ENCODE measurements around the gene WFDC5. TPM values are rescaled to one million over a fixed set of nuclear protein-coding genes. Genes with fewer than 3 reads are reported as not detected.

WFDC5 gene
- total and polyA plus RNA-seq, 4 donors, result 0.11 to 0.57 TPM; not detected in 2

DNA sequence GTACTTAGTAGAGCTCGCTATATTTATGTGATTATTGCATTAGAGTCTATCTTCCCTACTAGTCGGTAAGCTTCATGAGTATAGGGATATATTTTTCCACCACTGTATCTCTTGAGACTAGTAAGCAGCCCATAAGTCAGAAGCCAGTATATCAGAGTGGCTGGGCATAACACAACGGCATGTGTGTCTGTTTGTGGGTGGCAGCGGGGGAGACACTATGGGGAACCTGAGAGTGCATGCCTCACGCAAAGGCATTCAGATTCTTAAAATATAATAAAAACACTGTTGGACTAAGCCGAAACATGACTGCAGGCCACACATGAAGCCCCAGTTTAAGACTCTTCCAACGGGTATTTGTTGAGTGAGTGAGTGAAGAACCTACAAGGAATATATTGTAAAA, 22.1 kb downstream of the WFDC5 start:
- Histone ChIP-seq H3K9ac (ENCODE audit: insufficient read depth in 1 of 2, low read length in 2 of 2) (no peak overlapping the region), H3K9me3 (ENCODE audit: control insufficient read depth in 4 of 4, insufficient read depth in 3 of 4, low read length in 3 of 4) (peaks cover 0 to 5% (median 0%) of the 10 kb centered on the region in 4 donors), H3K27ac (ENCODE audit: low read depth in 1 of 2, low read length in 1 of 2) (no peak overlapping the region), H3K36me3 (ENCODE audit: control insufficient read depth in 4 of 4, insufficient read depth in 4 of 4, low read length in 4 of 4) (peaks cover 0 to 4% (median 0%) of the 10 kb centered on the region in 4 donors), H3K4me1 (ENCODE audit: control insufficient read depth in 5 of 5, insufficient read depth in 5 of 5, low read length in 5 of 5) (peaks cover 0 to 5% (median 0%) of the 10 kb centered on the region in 5 donors), H3K27me3 (ENCODE audit: control insufficient read depth in 3 of 3, insufficient read depth in 3 of 3, low read length in 2 of 3) (peaks cover 3 to 21% (median 18%) of the 10 kb centered on the region in 3 donors), H3K4me3 (no peak overlapping the region)
- TF ChIP-seq, protein P1, sequence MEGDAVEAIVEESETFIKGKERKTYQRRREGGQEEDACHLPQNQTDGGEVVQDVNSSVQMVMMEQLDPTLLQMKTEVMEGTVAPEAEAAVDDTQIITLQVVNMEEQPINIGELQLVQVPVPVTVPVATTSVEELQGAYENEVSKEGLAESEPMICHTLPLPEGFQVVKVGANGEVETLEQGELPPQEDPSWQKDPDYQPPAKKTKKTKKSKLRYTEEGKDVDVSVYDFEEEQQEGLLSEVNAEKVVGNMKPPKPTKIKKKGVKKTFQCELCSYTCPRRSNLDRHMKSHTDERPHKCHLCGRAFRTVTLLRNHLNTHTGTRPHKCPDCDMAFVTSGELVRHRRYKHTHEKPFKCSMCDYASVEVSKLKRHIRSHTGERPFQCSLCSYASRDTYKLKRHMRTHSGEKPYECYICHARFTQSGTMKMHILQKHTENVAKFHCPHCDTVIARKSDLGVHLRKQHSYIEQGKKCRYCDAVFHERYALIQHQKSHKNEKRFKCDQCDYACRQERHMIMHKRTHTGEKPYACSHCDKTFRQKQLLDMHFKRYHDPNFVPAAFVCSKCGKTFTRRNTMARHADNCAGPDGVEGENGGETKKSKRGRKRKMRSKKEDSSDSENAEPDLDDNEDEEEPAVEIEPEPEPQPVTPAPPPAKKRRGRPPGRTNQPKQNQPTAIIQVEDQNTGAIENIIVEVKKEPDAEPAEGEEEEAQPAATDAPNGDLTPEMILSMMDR (IDR thresholded peaks at IDR 0.05; ENCODE audit: control extremely low read depth, extremely low read depth), result no peak
- ATAC-seq (ENCODE audit: insufficient read depth, low FRiP score) (no peak), DNase-seq (no peak)
- WGBS, 2 donors, result 91 to 94% methylated on average over 7 of the region's 7 CpGs

DNA sequence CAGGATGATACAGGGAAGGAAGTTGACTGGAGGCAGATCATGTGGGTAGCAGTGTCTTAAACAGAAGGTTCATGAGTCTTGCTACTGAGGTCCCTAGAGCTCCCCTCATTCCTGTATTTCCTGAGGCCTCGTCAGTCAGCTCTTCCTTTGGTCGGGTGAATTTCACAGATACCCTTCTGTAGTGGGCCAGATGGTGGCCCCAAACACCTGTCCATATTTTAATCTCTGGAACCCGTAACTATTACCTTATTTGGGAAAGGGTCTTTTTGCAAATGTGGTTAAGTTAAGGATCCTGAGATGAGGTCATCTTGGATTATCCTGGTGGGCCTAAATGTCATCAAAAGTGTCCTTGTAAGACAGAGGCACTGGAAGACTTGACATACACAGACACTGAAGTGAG, 23.6 kb downstream of the WFDC5 start:
- no peak for ATAC-seq (ENCODE audit: insufficient read depth, low FRiP score)
- Histone ChIP-seq H3K4me1 (ENCODE audit: control insufficient read depth in 5 of 5, insufficient read depth in 5 of 5, low read length in 5 of 5) (peaks cover 0 to 3% (median 0%) of the 10 kb centered on the region in 5 donors), H3K9me3 (ENCODE audit: control insufficient read depth in 4 of 4, insufficient read depth in 3 of 4, low read length in 3 of 4) (peaks cover 0 to 2% (median 0%) of the 10 kb centered on the region in 4 donors), H3K4me3 (no peak overlapping the region), H3K27ac (ENCODE audit: low read depth in 1 of 2, low read length in 1 of 2) (no peak overlapping the region), H3K9ac (ENCODE audit: insufficient read depth in 1 of 2, low read length in 2 of 2) (no peak overlapping the region), H3K36me3 (ENCODE audit: control insufficient read depth in 4 of 4, insufficient read depth in 4 of 4, low read length in 4 of 4) (peaks cover 0 to 4% (median 0%) of the 10 kb centered on the region in 4 donors), H3K27me3 (ENCODE audit: control insufficient read depth in 3 of 3, insufficient read depth in 3 of 3, low read length in 2 of 3) (peaks cover 0 to 6% (median 4%) of the 10 kb centered on the region in 3 donors)
- TF ChIP-seq, protein P1 (IDR thresholded peaks at IDR 0.05; ENCODE audit: control extremely low read depth, extremely low read depth), result no peak
- DNase-seq, result no peak
- 82 to 86% methylated on average over 3 of the region's 3 CpGs for WGBS, 2 donors

DNA sequence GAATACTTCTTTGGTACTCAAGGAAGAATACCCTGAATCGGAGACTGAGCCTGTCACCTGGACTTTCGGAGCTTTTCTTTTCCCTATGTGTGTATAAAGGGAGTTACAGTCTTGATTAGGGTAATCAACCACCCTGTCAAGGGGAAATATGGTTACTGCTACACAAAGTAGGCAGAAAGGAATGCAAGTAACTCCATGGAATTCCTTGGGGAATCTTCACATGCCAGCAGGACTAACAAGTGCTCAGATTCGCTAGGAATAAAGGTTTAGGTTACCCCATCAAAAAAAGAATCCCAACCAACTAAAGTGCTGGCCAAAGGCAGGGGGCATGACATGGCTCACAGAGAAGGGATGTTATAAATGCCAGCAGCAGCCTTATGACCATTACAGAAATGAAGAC, 24.5 kb downstream of the WFDC5 start:
- TF ChIP-seq, protein P1 (IDR thresholded peaks at IDR 0.05; ENCODE audit: control extremely low read depth, extremely low read depth), result no peak
- Histone ChIP-seq H3K27ac (ENCODE audit: low read depth in 1 of 2, low read length in 1 of 2) (no peak overlapping the region), H3K9me3 (ENCODE audit: control insufficient read depth in 4 of 4, insufficient read depth in 3 of 4, low read length in 3 of 4) (peaks cover 0 to 2% (median 0%) of the 10 kb centered on the region in 4 donors), H3K4me3 (no peak overlapping the region), H3K27me3 (ENCODE audit: control insufficient read depth in 3 of 3, insufficient read depth in 3 of 3, low read length in 2 of 3) (no peaks in the 10 kb centered on the region), H3K4me1 (ENCODE audit: control insufficient read depth in 5 of 5, insufficient read depth in 5 of 5, low read length in 5 of 5) (peaks cover 0 to 3% (median 0%) of the 10 kb centered on the region in 5 donors), H3K36me3 (ENCODE audit: control insufficient read depth in 4 of 4, insufficient read depth in 4 of 4, low read length in 4 of 4) (peaks cover 0 to 4% (median 0%) of the 10 kb centered on the region in 4 donors), H3K9ac (ENCODE audit: insufficient read depth in 1 of 2, low read length in 2 of 2) (no peak overlapping the region)
- ATAC-seq (ENCODE audit: insufficient read depth, low FRiP score) (no peak), DNase-seq (no peak)
- 95 to 99% methylated on average over 3 of the region's 3 CpGs for WGBS, 2 donors

DNA sequence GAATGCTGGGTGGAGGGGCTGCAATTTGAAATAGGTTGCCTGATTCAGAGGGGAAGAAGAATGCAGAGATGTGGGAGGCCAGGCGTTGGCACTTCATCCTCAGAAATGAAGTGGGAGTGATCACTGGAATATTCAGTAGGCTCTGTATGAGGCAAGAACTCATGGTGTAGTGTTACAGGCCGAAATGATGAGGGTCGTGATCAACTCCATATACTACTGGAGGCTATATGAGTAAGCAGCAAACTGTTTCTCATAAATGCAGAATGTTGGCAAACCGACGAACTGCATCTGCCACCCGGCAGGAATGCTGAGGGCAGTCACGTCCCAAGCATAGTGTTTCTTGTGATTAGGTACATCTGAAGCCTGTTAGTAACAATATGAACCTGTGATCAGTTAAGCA, 26.7 kb downstream of the WFDC5 start:
- WGBS, 2 donors, result 90 to 91% methylated on average over 7 of the region's 7 CpGs
- H3K9ac ChIP-seq (ENCODE audit: insufficient read depth in 1 of 2, low read length in 2 of 2), result no peak overlapping the region
- no peak for ATAC-seq (ENCODE audit: insufficient read depth, low FRiP score)
- peaks cover 0 to 3% (median 0%) of the 10 kb centered on the region in 5 donors for H3K4me1 ChIP-seq (ENCODE audit: control insufficient read depth in 5 of 5, insufficient read depth in 5 of 5, low read length in 5 of 5)
- no peaks in the 10 kb centered on the region for H3K9me3 ChIP-seq (ENCODE audit: control insufficient read depth in 4 of 4, insufficient read depth in 3 of 4, low read length in 3 of 4)
- H3K27me3 ChIP-seq (ENCODE audit: control insufficient read depth in 3 of 3, insufficient read depth in 3 of 3, low read length in 2 of 3), result no peaks in the 10 kb centered on the region
- H3K27ac ChIP-seq (ENCODE audit: low read depth in 1 of 2, low read length in 1 of 2), result no peak overlapping the region
- H3K4me3 ChIP-seq, result no peak overlapping the region
- DNase-seq, result peak; percentile 44 to 73 (median 69)
- TF ChIP-seq, protein P1 (IDR thresholded peaks at IDR 0.05; ENCODE audit: control extremely low read depth, extremely low read depth), result no peak
- H3K36me3 ChIP-seq (ENCODE audit: control insufficient read depth in 4 of 4, insufficient read depth in 4 of 4, low read length in 4 of 4), result peaks cover 0 to 4% (median 0%) of the 10 kb centered on the region in 4 donors
